Non-pigmented ciliary epithelial cell (primary cell): Measurements from ENCODE around the gene PAGE4.

Source experiments
- DNase-seq: peaks from one replicate; pipeline ENCODE4 v3.0.0-alpha.2; 2010; ENCODE audit warnings: low read depth

The PAGE4 gene

GRCh38 chrX:49876750-49877149, 47.6 kb downstream of the PAGE4 start:
- DNase-seq = no peak

GRCh38 chrX:49877397-49878101, 48.4 kb downstream of the PAGE4 start:
- no peak for DNase-seq

GRCh38 chrX:49878128-49878833, 49.2 kb downstream of the PAGE4 start:
- DNase-seq = no peak

- peak; percentile 27 for DNase-seq
Observed at GRCh38 chrX:49878834-49879655, 49.9 kb downstream of the PAGE4 start, which contains the start of gene USP27X. Gene USP27X (plus strand): TSS chrX:49879484. CDS start chrX:49880308, 824 bp downstream.

- no peak for DNase-seq
Observed at GRCh38 chrX:49879656-49880277, 50.7 kb downstream of the PAGE4 start.

- no peak for DNase-seq
Observed at GRCh38 chrX:49880668-49881067, 51.6 kb downstream of the PAGE4 start.
